ENCODE data around the gene HARS1. TPM values are rescaled to one million over a fixed set of nuclear protein-coding genes. Genes with fewer than 3 reads are reported as not detected.
A peak's percentile ranks its signal among the peaks of the same experiment; 100 is the strongest.

Gene HARS1
- total and polyA plus RNA-seq, 9 donors = 26.8 to 68.6 (median 41.7) TPM

- WGBS, 3 donors = 95 to 98% (median 95%) methylated on average over 7 of the region's 7 CpGs
- DNase-seq = no peak
- intact Hi-C loops (cut with DNase I) = no loop called here
- no peak for TF ChIP-seq CTCF (IDR thresholded peaks at IDR 0.05)
- TF ChIP-seq POLR2A (IDR thresholded peaks at IDR 0.05) = no peak
- no peak for TF ChIP-seq EP300 (IDR thresholded peaks at IDR 0.05)
- Histone ChIP-seq H3K27ac (no peak overlapping the region), H3K36me3 (no peaks in the 10 kb centered on the region), H3K27me3 (no peaks in the 10 kb centered on the region), H3K4me1 (ENCODE audit: insufficient read depth) (no peaks in the 10 kb centered on the region), H3K9me3 (no peaks in the 10 kb centered on the region), H3K4me3 (no peak overlapping the region)
Measured at GRCh38 chr5:140678993-140679392, 12.2 kb downstream of the HARS1 start.

GRCh38 chr5:140677947-140678346 lies 13.2 kb downstream of the HARS1 start:
- Histone ChIP-seq H3K4me3 (no peak overlapping the region), H3K27ac (no peak overlapping the region), H3K9me3 (no peaks in the 10 kb centered on the region), H3K4me1 (ENCODE audit: insufficient read depth) (no peaks in the 10 kb centered on the region), H3K27me3 (no peaks in the 10 kb centered on the region), H3K36me3 (no peaks in the 10 kb centered on the region)
- DNase-seq = no peak
- intact Hi-C loops (cut with DNase I) = no loop called here
- TF ChIP-seq EP300 (IDR thresholded peaks at IDR 0.05) (no peak), POLR2A (IDR thresholded peaks at IDR 0.05) (no peak), CTCF (IDR thresholded peaks at IDR 0.05) (no peak)
- WGBS, 3 donors = 88 to 97% (median 96%) methylated on average over 3 of the region's 3 CpGs

GRCh38 chr5:140674629-140675028 lies 16.5 kb downstream of the HARS1 start:
- Histone ChIP-seq H3K27ac (no peak overlapping the region), H3K9me3 (no peaks in the 10 kb centered on the region), H3K4me3 (no peak overlapping the region), H3K36me3 (no peaks in the 10 kb centered on the region), H3K27me3 (no peaks in the 10 kb centered on the region), H3K4me1 (ENCODE audit: insufficient read depth) (peaks cover 3% of the 10 kb centered on the region)
- intact Hi-C loops (cut with DNase I) = no loop called here
- DNase-seq = no peak
- TF ChIP-seq POLR2A (IDR thresholded peaks at IDR 0.05) = no peak
- TF ChIP-seq EP300 (IDR thresholded peaks at IDR 0.05) = no peak
- 89 to 97% (median 93%) methylated on average over 4 of the region's 4 CpGs for WGBS, 3 donors

GRCh38 chr5:140674211-140674610 lies 17.0 kb downstream of the HARS1 start:
- H3K36me3 ChIP-seq = no peaks in the 10 kb centered on the region
- no peaks in the 10 kb centered on the region for H3K9me3 ChIP-seq
- 83 to 92% (median 84%) methylated on average over 2 of the region's 2 CpGs for WGBS, 3 donors
- no peak overlapping the region for H3K4me3 ChIP-seq
- H3K27me3 ChIP-seq = no peaks in the 10 kb centered on the region
- intact Hi-C loops (cut with DNase I) = no loop called here
- no peak for TF ChIP-seq EP300 (IDR thresholded peaks at IDR 0.05)
- no peak for TF ChIP-seq POLR2A (IDR thresholded peaks at IDR 0.05)
- TF ChIP-seq CTCF (IDR thresholded peaks at IDR 0.05) = no peak
- H3K4me1 ChIP-seq (ENCODE audit: insufficient read depth) = peaks cover 3% of the 10 kb centered on the region
- H3K27ac ChIP-seq = no peak overlapping the region
- no peak for DNase-seq

GRCh38 chr5:140673187-140673976 lies 17.8 kb downstream of the HARS1 start, which contains the start of gene DND1:
TSS of gene DND1 (minus strand) at chr5:140673576. CDS start at chr5:140673542, 34 bp downstream.
- 81 to 88% (median 87%) methylated on average over 45 of the region's 45 CpGs for WGBS, 3 donors
- Histone ChIP-seq H3K4me3 (no peak within 1 kb of the TSS), H3K36me3 (no peaks in the 10 kb centered on the region), H3K9me3 (no peaks in the 10 kb centered on the region), H3K27ac (no peak within 1 kb of the TSS), H3K4me1 (ENCODE audit: insufficient read depth) (peaks cover 3% of the 10 kb centered on the region), H3K27me3 (no peaks in the 10 kb centered on the region)
- intact Hi-C loops (cut with DNase I) = no loop called here
- DNase-seq = peak in 3 of 5 donors; percentile 44 to 51 (median 47)
- TF ChIP-seq POLR2A (IDR thresholded peaks at IDR 0.05) (no peak), EP300 (IDR thresholded peaks at IDR 0.05) (no peak), CTCF (IDR thresholded peaks at IDR 0.05) (no peak)

Measured in ovary (tissue), 9 donors.